HG03025 (cell line): ENCODE measurements around the gene SHC1.

Experiments
- ATAC-seq: cut with Tn5 transposase; IDR thresholded peaks from one replicate; pipeline ENCODE4 v1.9.1; 2021; ENCODE audit warnings: mild to moderate bottlenecking, moderate library complexity; ENCODE audit not compliant: unreplicated experiment, low FRiP score

The SHC1 gene

DNA sequence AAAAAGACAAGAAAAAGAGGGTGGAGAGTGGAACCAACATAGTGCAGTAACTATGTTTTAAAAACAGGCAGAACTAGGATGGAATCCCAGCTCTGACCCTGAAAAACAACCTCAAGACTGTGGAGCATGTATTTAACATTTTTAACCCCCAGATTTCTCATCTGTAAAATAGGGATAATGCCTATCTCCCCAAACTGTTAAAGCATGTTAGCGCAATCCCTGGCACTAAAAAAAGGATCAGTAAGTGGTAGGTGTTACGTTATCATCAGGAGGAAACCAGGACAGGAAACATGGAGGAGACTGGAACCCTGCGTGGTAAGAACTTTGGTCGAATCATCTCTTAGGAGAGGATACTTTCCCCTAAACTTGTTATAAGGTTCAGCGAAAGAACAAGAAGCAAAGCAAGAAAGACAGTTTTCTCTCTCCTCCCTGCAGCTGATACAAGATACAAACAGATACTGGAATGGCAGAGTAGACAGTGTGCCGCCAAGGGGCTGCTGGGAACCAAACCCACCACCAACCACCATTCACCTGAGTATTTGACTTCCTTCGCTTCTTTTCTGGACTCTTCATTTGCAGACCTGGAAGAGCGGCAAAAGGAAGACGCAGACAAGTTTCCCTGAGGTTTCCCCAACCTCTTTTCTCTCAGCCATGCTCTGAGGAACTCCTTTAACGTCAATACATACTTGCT lies 10.0 kb downstream of the SHC1 start:
- no peak for ATAC-seq

DNA sequence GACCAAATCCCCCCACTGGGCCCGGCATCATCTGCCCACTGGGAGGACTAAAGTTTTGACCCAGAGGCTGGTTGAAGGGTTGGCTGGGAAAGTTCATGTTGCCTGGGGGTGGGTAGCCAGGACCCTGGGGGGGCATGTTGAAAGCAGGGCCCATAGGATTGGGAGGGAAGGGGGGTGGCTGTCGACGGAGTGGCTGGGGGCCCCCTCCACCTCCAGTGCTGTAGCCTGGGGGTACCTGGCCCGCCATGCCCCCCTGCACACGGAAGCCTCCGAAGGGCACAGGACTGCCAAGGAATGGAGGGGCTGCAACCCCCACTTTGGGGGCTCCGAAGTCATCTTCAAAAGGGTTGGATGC lies 11.1 kb downstream of the SHC1 start:
- ATAC-seq = no peak

DNA sequence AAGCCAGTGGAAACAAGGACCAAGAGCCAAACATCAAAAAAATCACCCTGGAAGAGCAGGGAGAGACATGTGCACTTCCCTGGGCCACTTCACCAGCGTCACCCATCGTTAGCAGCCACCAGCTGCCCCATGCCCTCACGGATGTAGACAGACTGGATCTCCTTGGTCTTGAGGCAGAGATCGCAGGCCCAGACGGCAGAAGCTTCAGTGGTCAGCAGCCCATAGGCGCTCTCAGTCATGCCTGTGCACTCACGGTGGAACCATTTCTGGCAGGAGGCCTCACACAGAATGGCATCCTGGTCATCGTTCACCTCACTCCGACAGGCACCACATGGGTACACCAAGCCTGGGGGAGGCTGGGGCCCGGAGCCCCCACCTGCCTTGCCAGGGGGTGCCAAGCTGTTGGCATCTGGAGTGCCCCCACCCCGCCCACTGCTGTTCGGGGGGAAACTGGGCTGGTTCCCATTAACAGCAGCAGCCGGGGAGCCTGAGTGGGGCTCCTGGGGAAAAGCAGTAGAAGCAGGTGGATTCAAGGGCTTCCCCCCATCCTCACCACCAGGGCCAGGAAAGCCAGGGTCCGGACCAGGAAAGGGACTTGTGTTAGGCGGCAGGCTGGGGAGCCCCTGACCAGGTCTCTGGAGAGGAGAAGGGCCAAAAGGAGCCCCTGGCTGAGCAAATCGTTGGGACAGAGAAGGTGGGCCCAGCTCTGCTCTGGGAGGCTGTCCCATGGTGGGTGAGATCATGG lies 11.7 kb downstream of the SHC1 start:
- no peak for ATAC-seq

DNA sequence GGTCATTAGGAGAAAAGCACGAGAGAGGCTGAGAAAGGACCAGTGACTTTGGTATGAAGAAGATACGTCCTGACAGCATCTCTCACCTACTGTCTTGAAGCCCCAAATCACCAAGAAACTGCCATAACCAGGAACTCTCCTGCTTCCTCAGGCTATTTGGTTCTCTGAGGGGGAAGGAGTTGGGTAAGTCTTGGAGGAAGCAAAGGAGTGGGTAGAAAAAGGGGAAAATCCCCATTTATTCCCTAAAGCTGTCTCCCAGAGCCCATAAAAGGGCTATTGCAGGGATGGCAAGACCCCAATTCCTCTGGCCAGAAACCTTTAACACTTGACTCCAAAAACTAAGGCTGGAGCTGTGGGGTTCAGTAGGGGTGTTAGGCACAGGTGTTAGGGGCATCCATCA lies 12.5 kb downstream of the SHC1 start:
- no peak for ATAC-seq

DNA sequence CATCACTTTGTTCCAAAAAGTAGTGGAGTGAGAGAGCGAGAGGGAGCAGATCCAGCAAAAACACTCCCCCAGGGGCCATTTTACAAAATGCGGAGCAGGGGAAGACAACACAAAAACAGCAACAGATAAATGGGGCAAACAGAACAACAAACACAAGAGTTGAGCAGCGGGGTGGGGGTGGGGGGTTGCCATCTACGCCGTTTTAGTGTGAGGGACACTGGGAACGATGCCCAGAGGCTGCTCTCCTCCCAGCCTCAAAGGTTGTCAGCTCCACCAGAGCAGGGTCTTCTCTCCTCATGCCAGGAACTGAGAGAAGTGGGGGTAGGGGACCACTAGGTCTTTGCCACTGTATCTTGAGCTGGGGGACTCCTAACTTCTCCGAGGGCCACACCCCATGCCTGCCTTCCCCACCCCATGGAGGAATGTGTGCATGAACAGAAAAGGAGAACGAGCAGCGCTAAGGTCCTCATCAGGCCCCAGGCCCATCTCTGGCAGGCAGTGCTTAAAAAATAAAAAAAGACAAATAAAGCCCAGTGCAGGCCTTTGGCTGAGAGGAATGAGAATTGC lies 13.4 kb downstream of the SHC1 start:
- ATAC-seq = no peak

DNA sequence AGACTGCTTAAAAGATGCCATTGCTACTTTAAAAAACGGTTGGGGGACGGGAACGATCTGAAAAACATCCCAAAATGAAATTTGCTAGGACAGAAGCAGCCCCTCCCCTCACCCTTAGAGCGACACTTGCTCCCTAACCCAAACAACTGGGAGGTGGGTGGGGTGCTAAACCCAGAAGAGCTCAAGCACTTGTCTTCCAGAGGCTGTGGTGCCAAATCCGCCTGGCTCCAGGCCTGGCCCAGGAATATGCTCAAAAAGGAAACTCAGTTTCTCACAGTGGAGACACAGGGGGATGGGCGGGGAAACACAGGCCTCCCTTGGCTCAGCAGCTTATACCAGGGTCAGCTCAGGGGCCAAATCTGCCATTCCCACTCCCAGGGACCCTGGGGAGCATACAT lies 14.0 kb downstream of the SHC1 start:
- no peak for ATAC-seq

DNA sequence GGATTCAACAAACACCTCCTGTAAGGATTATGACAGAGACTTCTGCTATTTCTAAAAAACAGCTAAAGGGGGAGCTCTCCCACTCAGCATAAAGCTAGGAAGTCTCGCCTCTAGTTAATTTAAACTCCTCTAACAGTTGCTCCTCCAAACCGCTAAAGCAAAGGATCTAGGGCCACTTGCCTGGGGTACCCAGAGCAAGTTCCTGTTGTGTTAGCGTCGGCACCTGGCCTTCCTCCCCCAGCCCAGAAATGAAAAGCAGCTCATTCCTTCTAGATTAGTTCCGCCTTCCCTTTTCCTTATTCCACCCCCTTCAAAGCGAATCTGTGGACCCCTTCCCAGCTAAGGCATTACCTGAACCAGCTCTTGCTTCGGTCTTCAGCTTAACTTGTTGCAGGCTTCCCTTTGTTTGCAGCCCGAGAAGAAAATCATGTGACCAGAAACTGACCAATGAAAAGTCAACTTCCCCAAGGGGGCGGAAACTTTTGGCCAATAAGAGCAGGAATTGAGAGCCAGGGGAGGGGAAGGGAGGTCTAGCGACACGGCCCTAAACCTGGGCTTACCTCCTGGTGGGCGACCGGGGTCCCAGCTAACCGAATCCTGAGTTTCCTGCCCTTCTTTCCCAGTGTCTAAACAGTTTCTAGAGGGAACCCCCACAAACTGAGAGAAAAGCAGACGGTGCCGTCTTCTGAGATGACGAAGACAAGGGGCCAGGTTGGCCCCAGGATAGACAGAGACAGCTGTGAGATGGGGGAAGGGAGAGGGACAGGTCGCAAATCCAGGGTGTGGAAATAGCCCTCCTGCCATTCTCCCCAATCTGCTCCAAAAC lies 14.6 kb downstream of the SHC1 start, which contains the start of gene PBXIP1:
TSS of gene PBXIP1 (minus strand) at position 382 of the 826 bp plus-strand sequence. CDS start 2,378 bp downstream, outside the sequence.
- ATAC-seq = peak; percentile 61

DNA sequence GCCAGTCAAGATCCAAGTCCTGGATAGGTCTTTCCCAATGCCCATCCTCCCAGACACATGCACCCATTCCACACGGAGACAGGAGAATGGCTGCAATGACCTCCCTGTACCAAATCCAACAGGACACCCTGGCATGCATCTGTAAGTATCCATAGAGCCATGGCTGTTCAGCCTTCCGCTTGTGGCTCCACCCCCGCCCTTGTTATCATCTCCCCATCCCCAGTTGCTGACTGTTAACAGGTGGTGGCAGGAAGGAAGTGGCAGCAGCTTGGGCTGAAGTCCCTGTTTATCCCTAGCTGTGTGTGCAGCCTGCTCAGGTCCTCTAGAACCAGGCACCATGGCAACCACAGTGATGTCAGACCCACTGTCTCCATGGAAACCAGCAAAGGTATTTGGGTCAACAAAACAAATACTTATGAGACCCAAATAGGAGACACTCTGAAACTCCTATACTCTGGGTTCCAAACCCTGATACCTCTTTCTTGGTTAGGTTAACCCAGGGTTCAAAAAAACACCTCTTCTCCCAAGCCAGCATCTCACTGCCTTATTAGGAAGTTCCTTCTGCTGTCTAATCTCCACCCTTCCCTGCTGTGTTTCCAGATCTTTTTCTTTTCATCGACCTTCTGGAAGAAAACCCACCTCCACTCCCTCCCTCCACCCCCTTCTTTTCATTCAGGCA lies 15.4 kb downstream of the SHC1 start:
- no peak for ATAC-seq

DNA sequence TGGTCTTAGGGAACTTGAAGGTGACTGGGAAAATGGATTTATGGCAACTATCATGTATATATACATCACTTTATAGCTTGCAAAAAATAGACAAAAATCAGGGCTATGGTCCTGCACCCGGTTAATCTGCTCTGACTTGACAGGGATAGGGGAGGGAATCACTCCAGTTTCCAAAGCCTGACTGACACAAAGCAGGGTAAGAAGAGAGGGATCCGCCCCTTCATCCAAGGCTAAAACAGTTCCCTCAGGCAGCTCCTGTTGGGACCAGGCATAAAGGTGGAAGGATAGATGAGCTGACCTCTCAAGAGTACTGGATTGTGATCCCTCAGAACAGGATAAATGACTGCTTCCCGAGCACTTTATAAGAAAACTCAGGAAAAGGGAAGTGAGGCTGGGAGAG lies 16.0 kb downstream of the SHC1 start:
- ATAC-seq = no peak

DNA sequence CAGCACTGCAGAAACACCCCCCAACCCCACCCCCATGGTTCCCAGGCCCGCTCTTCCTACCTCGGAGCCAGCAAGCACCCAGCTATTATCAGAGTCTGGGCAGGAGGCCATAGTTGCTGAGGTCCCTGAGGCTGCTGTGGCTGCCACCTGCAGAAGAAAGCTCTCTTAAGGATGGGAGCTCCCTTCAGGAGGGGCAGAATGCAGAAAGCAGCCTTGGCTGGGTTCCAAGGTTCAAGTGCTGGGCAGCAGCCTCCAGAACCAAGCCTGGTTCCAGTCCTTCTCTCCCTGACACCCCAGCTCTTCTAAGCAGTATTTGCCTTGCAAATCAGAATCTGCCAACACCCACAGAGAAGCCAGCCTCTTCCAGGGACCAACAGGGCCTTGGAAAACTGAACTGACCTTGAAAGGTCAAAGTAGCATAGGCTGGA lies 16.9 kb downstream of the SHC1 start:
- no peak for ATAC-seq

DNA sequence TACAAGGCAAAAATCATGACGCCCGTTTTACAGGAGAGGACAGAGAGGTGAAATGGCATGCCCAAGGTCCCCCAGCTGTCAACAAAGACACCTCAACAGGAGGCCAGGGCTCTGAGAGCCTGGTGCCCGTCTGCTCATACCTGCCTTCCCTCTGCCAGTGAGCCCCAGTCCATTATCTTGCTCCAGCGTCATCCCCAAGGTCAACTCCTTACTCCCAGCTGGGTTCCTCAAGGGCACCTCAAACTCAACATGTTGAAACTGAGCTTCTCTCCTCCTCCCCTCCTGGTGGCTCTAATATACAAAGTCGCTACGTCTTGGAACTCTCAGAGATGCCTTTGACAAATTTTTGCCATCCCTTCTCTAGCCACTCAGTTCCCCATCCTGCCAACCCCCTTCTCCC lies 17.9 kb downstream of the SHC1 start:
- no peak for ATAC-seq

DNA sequence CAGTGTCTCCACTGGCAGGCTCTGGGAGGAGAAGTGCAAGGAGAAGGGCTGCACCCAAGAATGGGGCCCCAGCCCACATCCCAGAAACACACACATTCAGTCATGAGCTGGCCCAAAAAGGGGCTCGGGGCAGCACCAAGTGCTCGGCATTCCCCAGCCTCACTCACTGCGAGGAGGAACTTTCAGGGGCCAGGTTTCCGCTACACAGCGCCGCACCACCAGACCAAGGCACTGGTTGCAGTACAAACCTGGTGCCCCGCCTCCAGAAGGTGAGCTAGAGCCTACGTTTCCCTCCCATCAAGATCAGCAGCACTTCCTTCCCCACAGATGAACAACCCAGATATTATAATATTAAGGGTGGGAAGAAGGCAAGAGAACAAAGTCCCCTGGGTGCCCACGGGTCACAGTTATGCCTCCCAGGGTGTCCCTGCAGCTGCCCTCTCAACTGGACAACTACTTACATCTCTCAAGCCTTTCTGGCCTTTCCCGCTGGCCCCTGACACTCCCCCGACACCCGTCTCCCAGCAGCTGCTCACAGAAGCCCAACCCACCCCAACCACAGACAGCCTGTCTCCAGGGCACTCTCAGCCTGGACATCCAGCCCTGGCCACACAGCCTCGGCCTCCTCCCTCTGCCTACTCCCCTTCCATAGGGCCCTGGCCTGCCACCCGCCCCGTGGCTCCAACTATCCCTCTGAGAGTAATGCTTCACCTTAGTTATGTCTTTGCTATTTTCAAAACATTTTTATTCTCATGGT lies 18.5 kb downstream of the SHC1 start:
- ATAC-seq = no peak

DNA sequence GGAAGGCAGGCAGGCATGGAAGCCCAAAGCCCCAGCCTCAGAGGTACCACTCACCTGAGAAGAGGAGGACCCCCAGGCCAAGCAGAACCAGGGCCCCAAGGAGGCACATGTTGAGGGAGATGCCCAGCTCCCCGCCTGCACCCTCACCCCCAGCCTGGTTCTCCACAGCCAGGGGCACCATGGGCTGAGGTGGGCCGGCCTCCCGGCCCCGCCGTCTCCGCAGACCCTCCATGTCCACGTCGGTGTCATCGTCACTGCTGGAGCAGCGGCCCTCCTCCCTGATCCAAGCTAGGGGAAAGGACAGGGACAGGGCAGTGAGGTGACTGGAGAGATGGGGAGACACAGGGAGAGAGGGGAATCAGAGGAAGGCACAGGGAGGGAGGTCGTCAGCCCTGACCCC lies 22.5 kb downstream of the SHC1 start:
- ATAC-seq = no peak

DNA sequence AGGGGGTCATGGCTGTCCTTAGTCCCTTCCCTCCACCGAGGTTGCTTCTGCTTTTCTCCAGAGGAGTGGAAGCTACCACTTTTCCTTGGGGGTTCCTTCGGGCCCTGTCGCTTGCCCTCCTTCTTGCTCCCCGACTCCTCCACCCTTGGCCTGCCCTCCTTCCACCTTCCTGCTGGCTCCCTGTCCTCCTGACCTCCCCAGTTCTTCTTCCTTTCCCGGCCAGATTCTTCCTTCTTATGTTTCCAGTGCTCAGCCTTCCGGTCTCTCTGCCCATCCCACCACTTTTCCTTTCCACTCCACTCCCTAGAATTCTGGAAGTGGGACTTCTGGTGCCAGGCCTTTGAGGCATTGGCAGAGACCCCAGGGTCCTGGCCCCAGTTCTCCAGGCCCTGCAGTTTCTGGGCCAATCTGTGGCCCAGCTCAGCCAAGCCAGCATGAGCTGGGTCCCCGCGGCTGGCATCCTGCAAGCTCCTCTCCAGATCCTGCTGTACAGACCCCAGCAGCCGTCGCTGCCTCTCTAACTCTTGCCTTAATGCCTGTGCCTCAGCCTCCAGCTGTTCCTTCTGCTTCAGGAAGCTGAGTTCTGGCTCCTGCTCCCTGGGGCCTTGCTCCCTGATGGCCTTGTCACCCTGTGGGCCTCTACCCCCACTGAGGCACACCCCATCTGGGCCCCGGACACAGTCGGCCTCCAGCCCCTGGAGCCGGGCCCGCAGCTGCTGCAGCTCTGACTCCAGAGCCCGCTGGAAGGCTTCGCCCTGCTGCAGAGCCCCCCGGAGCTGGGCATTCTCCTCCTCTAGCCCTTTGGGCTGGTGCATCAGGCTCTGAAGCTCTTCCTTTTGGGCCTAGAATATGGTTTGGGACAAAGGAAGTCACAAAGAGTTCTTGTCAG lies 24.3 kb downstream of the SHC1 start:
- no peak for ATAC-seq

DNA sequence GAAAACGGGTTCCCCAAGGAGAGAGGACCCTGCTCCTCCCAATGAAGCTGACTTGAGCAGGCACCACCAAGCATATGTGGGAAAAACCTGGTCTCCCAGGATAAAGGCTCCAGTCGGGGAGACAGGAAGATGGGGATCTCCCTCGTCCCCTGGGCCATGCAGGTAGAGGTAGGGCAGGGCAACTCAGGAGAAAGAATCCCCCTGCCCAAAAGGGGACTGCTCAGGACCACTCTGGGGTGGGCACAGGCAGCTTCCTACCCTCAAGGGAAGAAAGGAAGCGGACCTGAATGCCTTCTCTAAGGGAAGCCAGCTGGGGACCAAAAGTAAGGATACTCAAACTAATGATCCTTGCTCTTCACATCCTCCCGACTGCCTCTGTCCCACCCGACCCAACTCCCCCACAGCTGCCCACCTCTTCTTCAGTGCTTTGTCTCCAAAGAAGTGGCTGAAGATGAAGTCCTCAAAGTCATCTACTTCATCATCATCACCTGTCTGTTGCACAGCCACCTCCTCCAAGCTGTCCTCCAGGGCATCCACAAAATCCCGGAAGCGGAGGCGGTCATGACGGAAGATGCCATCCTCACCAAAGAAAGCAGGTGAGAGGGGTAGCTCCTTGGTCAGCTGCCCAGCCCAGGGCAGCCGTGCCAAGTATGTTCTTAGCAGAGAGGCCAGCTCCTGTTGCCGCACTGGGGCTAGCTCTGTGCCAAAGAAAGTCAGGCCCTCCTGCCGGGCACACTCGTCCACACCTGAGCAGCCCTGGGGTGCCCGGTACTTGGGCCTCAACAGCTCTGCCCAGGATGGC lies 25.2 kb downstream of the SHC1 start:
- no peak for ATAC-seq

DNA sequence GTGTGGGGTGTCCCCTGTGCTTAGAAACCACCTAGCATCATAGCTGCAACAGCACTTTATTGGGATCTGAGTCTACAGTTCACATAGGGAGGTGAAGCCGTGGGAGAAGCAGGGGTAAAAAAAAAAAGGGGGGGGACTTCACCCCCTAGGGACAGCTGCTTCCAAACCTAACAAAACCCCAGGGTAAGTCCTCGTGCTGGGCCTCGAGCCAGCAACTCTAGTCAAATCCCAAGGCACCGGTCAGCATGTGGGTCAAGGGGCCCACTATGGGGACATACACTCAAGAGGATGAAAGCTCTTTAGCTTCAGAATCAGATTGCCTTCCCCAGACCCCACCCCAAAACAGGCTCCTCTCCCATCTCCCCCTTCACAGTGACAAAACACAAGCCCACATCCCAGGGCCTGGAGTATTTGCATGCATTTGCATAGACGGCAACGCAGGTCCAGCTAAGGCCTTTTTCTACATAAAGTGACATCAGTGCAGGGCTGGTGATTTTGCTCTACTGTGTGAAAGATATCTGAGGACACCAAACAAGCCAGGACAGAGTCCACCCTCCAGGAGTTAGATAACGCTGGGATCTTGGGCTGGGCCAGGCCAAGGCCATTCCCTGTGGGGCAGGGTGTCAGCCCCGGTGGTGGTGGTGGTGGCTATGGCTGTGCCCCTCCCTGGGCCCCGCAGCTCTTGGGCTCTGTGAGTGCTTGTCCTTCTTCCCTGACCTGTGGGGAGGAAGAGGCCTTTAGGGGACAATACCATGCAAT lies 26.0 kb downstream of the SHC1 start:
- no peak for ATAC-seq
